ENCODE data around the gene SMCHD1. TPM values are rescaled to one million over a fixed set of nuclear protein-coding genes. Genes with fewer than 3 reads are reported as not detected.
"Not testable (repeated sequence)": the region's sequence is repeated elsewhere in the genome, so short reads cannot be mapped to it uniquely, and the experiment has no call there.

SMCHD1 gene
- total RNA-seq, 1 experiment from 2014 or later, result 48.6 TPM

- POLR2A ChIA-PET, result interaction anchor here (0.9 to 1.8 kb wide), 2 partner anchors 15 to 16 kb away, joined by 3 to 4 read pairs; no protein-coding TSS in a partner anchor
- DNase-seq (ENCODE audit: low read depth, low spot score) (peak; percentile 45), ATAC-seq (no peak)
- TF ChIP-seq RAD21 (IDR thresholded peaks at IDR 0.05; ENCODE audit: low read depth) (no peak), FOSL1 (IDR thresholded peaks at IDR 0.05; ENCODE audit: low read depth) (peak; percentile 71), SRF (IDR thresholded peaks at IDR 0.05; ENCODE audit: low read depth) (0 out of 2 replicates have a peak, but pooled peaks have one; percentile 25), MAX (IDR thresholded peaks at IDR 0.05) (no peak), CEBPB (IDR thresholded peaks at IDR 0.05; ENCODE audit: low read depth) (0 out of 2 replicates have a peak, but pooled peaks have one; percentile 27), SP1 (IDR thresholded peaks at IDR 0.05; ENCODE audit: low read depth) (peak; percentile 59), JUND (IDR thresholded peaks at IDR 0.05) (peak; percentile 69)
- Histone ChIP-seq H3K36me3 (ENCODE audit: control insufficient read depth in 1 of 2, insufficient read depth in 2 of 2, low read length in 2 of 2) (no peaks in the 10 kb centered on the region), H3K4me2 (ENCODE audit: low read length) (peak overlapping the region; percentile 83), H3K27ac (ENCODE audit: low read depth, low read length) (peak overlapping the region; percentile 93), H3K4me1 (ENCODE audit: control insufficient read depth in 1 of 2, insufficient read depth in 2 of 2, low read length in 2 of 2) (peaks cover 30 to 42% of the 10 kb centered on the region in 2 experiments), H2AFZ (ENCODE audit: low read depth, low read length, poor library complexity, severe bottlenecking) (no peak overlapping the region), H3K79me2 (ENCODE audit: insufficient read depth, low read length) (peaks cover 70% of the 10 kb centered on the region), H3K9me2 (ENCODE audit: insufficient read depth) (no peaks in the 10 kb centered on the region), H3K4me3 (replicated peaks in 1 of 2; ENCODE audit: low read depth in 1 of 2, low read length in 2 of 2) (peak overlapping the region; percentile 10 to 93), H3K27me3 (ENCODE audit: insufficient read depth, low read length) (no peaks in the 10 kb centered on the region), H3K9me3 (ENCODE audit: control insufficient read depth in 1 of 2, insufficient read depth in 1 of 2, low read depth in 1 of 2, low read length in 2 of 2) (no peaks in the 10 kb centered on the region), H4K20me1 (ENCODE audit: insufficient read depth) (peaks cover 17% of the 10 kb centered on the region; the same call in 1 of the 2 replicates), H3K9ac (ENCODE audit: low read length) (peak overlapping the region; percentile 11; the same call in 1 of the 2 replicates)
- RAD21 ChIA-PET (ENCODE audit: low non-redundant PET in 1 of 2, low total read pairs in 2 of 2, uncharacterized antibody in 2 of 2, unreplicated experiment in 2 of 2), result interaction anchor here in 1 of 2 experiments (0.8 kb wide), 1 partner anchor 85 kb away, joined by 3 read pairs; no protein-coding TSS in a partner anchor
- intact Hi-C loops (cut with micrococcal nuclease), result loop anchor here (5.0 kb wide), 1 partner anchor 86 kb away; the partner anchor contains the start of genes METTL4 and NDC80
- CTCF ChIA-PET, result interaction anchor here (1.2 kb wide), 1 partner anchor 111 kb away, joined by 4 read pairs; no protein-coding TSS in a partner anchor
- no TSS peak for BruUV-seq (replicated peaks)
Observed at GRCh38 chr18:2657788-2658458, 2.4 kb downstream of the SMCHD1 start.

GRCh38 chr18:2660849-2661248, 5.3 kb downstream of the SMCHD1 start:
- H3K9me3 ChIP-seq (ENCODE audit: control insufficient read depth in 1 of 2, insufficient read depth in 1 of 2, low read depth in 1 of 2, low read length in 2 of 2); H3K9me2 ChIP-seq (ENCODE audit: insufficient read depth); H3K4me3 ChIP-seq (replicated peaks in 1 of 2; ENCODE audit: low read depth in 1 of 2, low read length in 2 of 2); H3K9ac ChIP-seq (ENCODE audit: low read length); BruUV-seq (replicated peaks); CTCF ChIA-PET; DNase-seq (ENCODE audit: low read depth, low spot score); H3K36me3 ChIP-seq (ENCODE audit: control insufficient read depth in 1 of 2, insufficient read depth in 2 of 2, low read length in 2 of 2); intact Hi-C loops (cut with micrococcal nuclease); H3K27ac ChIP-seq (ENCODE audit: low read depth, low read length); H3K27me3 ChIP-seq (ENCODE audit: insufficient read depth, low read length); RAD21 ChIA-PET (ENCODE audit: low non-redundant PET in 1 of 2, low total read pairs in 2 of 2, uncharacterized antibody in 2 of 2, unreplicated experiment in 2 of 2); POLR2A ChIA-PET; H2AFZ ChIP-seq (ENCODE audit: low read depth, low read length, poor library complexity, severe bottlenecking); ATAC-seq; H3K4me2 ChIP-seq (ENCODE audit: low read length): not testable (repeated sequence)
- Histone ChIP-seq H3K79me2 (ENCODE audit: insufficient read depth, low read length) (peaks cover 98% of the 10 kb centered on the region), H3K4me1 (ENCODE audit: control insufficient read depth in 1 of 2, insufficient read depth in 2 of 2, low read length in 2 of 2) (peaks cover 24 to 30% of the 10 kb centered on the region in 2 experiments), H4K20me1 (ENCODE audit: insufficient read depth) (peaks cover 27% of the 10 kb centered on the region; the same call in 1 of the 2 replicates)

DNA sequence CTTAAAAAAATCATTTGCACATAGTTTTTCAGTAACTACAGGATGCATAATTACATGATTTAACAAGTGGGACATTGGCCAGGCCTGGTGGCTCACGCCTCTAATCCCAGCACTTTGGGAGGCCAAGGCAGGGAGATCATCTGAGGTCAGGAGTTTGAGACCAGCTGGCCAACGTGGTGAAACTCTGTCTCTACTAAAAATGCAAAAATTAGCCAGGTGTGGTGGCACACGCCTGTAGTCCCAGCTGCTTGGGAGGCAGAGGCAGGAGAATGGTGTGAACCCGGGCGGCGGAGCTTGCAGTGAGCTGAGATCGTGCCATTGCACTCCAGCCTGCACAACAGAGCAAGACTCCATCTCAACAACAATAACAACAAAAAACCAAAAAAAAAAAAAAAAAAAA, 6.8 kb downstream of the SMCHD1 start:
- H3K27ac ChIP-seq (ENCODE audit: low read depth, low read length); H3K9ac ChIP-seq (ENCODE audit: low read length); ATAC-seq; H3K4me2 ChIP-seq (ENCODE audit: low read length); POLR2A ChIA-PET; H3K9me2 ChIP-seq (ENCODE audit: insufficient read depth); CTCF ChIA-PET; H3K27me3 ChIP-seq (ENCODE audit: insufficient read depth, low read length); BruUV-seq (replicated peaks); H2AFZ ChIP-seq (ENCODE audit: low read depth, low read length, poor library complexity, severe bottlenecking); H3K9me3 ChIP-seq (ENCODE audit: control insufficient read depth in 1 of 2, insufficient read depth in 1 of 2, low read depth in 1 of 2, low read length in 2 of 2); H3K36me3 ChIP-seq (ENCODE audit: control insufficient read depth in 1 of 2, insufficient read depth in 2 of 2, low read length in 2 of 2); H3K4me3 ChIP-seq (replicated peaks in 1 of 2; ENCODE audit: low read depth in 1 of 2, low read length in 2 of 2); DNase-seq (ENCODE audit: low read depth, low spot score); intact Hi-C loops (cut with micrococcal nuclease); RAD21 ChIA-PET (ENCODE audit: low non-redundant PET in 1 of 2, low total read pairs in 2 of 2, uncharacterized antibody in 2 of 2, unreplicated experiment in 2 of 2): not testable (repeated sequence)
- peaks cover 23 to 24% of the 10 kb centered on the region in 2 experiments for H3K4me1 ChIP-seq (ENCODE audit: control insufficient read depth in 1 of 2, insufficient read depth in 2 of 2, low read length in 2 of 2)
- peaks cover 98% of the 10 kb centered on the region for H3K79me2 ChIP-seq (ENCODE audit: insufficient read depth, low read length)
- peaks cover 24% of the 10 kb centered on the region; the same call in 1 of the 2 replicates for H4K20me1 ChIP-seq (ENCODE audit: insufficient read depth)
